ENCODE results near the gene MSH6. TPM values are rescaled to one million over a fixed set of nuclear protein-coding genes. Genes with fewer than 3 reads are reported as not detected.

MSH6 gene
- total and polyA plus RNA-seq, 2 of the 8 experiments (the other 6 are each of a cell fraction or from before 2014, with no cell fraction given): 45.8 to 301 TPM

GRCh38 chr2:47818777-47819176 is 35.8 kb downstream of the MSH6 start (continued):
- no peak for TF ChIP-seq BACH1 (IDR thresholded peaks at IDR 0.05; ENCODE audit: low read length)
- no peak for TF ChIP-seq EGR1 (IDR thresholded peaks at IDR 0.05; ENCODE audit: borderline replicate concordance, low read depth, low read length)
- no peak for TF ChIP-seq POLR2A (IDR thresholded peaks at IDR 0.05; ENCODE audit: control extremely low read depth in 1 of 2, low read depth in 2 of 2, low read length in 2 of 2)
- no peak for TF ChIP-seq HDAC6 (IDR thresholded peaks at IDR 0.05; ENCODE audit: low read depth, low read length)

Data from H1 (cell line).